Measurements from ENCODE around the gene H1-8. TPM values are rescaled to one million over a fixed set of nuclear protein-coding genes. Genes with fewer than 3 reads are reported as not detected.

H1-8 gene
- total and polyA plus RNA-seq, 2 experiments from 2014 or later = not detected

DNA sequence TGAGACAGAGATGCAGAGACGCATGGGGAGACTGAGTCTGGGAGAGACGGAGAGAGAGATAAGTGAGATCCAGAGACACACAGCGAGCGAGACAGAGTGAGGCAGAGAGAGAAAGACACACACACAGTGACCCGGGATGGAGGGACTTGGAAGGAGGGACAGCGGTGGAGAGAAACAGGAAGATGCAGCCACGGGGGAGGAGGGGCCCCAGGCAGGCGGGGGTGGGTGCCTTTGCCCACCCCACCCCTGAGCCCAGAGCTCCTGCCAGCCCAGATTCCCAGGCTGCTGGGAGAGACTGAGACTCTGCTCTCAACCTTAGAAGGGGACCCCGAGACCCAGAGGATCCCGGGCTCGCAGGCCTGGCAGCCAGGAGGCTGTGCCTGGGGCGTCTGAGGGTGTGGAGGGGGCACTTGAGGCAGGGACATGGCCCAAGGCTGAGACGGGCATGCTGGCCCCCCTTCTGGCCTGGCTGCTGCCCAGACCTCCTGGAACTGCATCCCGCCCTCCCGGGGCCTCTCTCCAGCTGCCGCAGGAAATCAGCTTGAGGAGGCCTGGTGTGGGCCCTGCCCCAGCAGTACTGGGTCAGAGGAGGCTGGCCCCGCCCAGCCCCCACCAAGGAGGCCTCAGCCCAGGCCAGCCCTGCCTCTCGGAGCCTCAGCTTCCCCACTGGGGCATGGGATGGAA, 18.1 kb downstream of the H1-8 start:
- Histone ChIP-seq H2AFZ (peak overlapping the region; percentile 26), H3K79me2 (peaks cover 6% of the 10 kb centered on the region), H3K4me1 (ENCODE audit: insufficient read depth) (peaks cover 47% of the 10 kb centered on the region), H3K4me2 (peak overlapping the region; percentile 68), H3K27me3 (no peaks in the 10 kb centered on the region), H3K27ac (peak overlapping the region; percentile 96), H3K9me3 (ENCODE audit: low read depth) (no peaks in the 10 kb centered on the region), H3K9me2 (replicated peaks; ENCODE audit: insufficient read depth) (no peaks in the 10 kb centered on the region), H3K4me3 (no peak overlapping the region), H3K36me3 (replicated peaks; ENCODE audit: insufficient read depth, low read depth) (no peaks in the 10 kb centered on the region), H4K20me1 (ENCODE audit: insufficient read depth, poor library complexity, severe bottlenecking) (no peaks in the 10 kb centered on the region)
- DNase-seq (ENCODE audit: low spot score) = peak; percentile 83
- TF ChIP-seq, protein P1, sequence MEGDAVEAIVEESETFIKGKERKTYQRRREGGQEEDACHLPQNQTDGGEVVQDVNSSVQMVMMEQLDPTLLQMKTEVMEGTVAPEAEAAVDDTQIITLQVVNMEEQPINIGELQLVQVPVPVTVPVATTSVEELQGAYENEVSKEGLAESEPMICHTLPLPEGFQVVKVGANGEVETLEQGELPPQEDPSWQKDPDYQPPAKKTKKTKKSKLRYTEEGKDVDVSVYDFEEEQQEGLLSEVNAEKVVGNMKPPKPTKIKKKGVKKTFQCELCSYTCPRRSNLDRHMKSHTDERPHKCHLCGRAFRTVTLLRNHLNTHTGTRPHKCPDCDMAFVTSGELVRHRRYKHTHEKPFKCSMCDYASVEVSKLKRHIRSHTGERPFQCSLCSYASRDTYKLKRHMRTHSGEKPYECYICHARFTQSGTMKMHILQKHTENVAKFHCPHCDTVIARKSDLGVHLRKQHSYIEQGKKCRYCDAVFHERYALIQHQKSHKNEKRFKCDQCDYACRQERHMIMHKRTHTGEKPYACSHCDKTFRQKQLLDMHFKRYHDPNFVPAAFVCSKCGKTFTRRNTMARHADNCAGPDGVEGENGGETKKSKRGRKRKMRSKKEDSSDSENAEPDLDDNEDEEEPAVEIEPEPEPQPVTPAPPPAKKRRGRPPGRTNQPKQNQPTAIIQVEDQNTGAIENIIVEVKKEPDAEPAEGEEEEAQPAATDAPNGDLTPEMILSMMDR (IDR thresholded peaks at IDR 0.05; ENCODE audit: poor library complexity) = no peak
- TF ChIP-seq EZH2 (IDR thresholded peaks at IDR 0.05; ENCODE audit: borderline replicate concordance) = no peak
- TF ChIP-seq EZH2phosphoT487 (IDR thresholded peaks at IDR 0.05; ENCODE audit: low read depth, severe bottlenecking, unreplicated experiment) = no peak
- WGBS (ENCODE audit: low lambda C conversion rate, missing lambda C conversion rate) = 44% methylated on average over 16 of the region's 18 CpGs

DNA sequence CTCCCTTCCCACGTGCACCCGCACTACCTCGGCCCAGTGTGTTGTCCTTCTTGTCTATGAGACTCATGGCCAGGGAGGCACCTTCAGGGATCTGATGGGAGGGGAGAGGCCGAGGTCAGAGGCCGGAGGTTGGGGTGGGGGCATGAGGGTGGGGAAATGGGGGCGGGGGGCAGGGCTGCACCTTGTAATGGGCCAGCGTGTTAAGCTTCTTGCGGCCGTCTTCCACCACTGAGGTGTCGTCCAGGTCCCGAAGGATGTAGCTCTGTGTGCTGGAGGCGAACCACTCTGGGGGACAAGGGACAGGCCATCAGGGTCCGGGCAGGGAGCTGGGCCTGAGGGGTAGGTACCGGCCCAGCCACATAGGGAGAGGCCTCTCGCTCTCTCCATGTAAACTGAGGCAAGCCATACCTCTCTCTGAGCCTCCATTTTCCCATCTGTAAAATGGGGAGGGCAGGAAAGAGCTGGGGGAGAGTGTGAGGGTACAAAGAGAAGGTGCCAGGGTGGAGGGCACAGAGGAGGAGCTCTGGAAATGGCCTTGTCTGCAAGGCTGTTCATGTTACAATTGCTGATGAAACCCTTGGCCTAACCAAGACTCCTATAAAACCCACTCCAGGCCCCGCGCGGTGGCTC, 18.8 kb downstream of the H1-8 start:
- peaks cover 47% of the 10 kb centered on the region for H3K4me1 ChIP-seq (ENCODE audit: insufficient read depth)
- no peaks in the 10 kb centered on the region for H3K9me3 ChIP-seq (ENCODE audit: low read depth)
- H3K9me2 ChIP-seq (replicated peaks; ENCODE audit: insufficient read depth) = no peaks in the 10 kb centered on the region
- H3K4me3 ChIP-seq = no peak overlapping the region
- H3K27me3 ChIP-seq = no peaks in the 10 kb centered on the region
- H3K79me2 ChIP-seq = peaks cover 6% of the 10 kb centered on the region
- H3K4me2 ChIP-seq = peak overlapping the region; percentile 68
- TF ChIP-seq, protein P1 (IDR thresholded peaks at IDR 0.05; ENCODE audit: poor library complexity) = no peak
- no peak for TF ChIP-seq EZH2phosphoT487 (IDR thresholded peaks at IDR 0.05; ENCODE audit: low read depth, severe bottlenecking, unreplicated experiment)
- 94% methylated on average over 16 of the region's 18 CpGs for WGBS (ENCODE audit: low lambda C conversion rate, missing lambda C conversion rate)
- no peak for DNase-seq (ENCODE audit: low spot score)
- H2AFZ ChIP-seq = no peak overlapping the region
- H3K36me3 ChIP-seq (replicated peaks; ENCODE audit: insufficient read depth, low read depth) = no peaks in the 10 kb centered on the region
- H4K20me1 ChIP-seq (ENCODE audit: insufficient read depth, poor library complexity, severe bottlenecking) = no peaks in the 10 kb centered on the region
- peak overlapping the region; percentile 96 for H3K27ac ChIP-seq

DNA sequence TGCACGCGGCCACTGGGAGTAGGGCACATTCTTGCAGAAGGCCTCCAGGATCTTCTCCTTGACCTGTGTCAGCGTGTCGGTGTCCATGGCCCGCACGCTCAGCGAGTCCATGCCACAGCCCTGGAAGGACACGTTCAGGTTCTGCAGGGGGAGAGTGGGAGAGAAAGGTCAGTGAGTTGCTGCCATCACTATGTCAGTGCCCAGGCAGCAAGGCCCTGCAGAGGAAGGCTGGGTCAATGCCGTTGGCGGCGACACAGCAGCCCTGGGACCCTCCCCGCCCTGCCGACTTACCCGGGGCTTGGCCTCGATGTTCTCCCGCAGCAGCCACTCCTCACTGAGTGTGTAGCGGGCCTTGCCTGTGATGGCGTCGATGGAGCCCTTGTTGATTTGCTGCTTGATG, 19.8 kb downstream of the H1-8 start:
- no peak for TF ChIP-seq EZH2phosphoT487 (IDR thresholded peaks at IDR 0.05; ENCODE audit: low read depth, severe bottlenecking, unreplicated experiment)
- no peak for TF ChIP-seq EZH2 (IDR thresholded peaks at IDR 0.05; ENCODE audit: borderline replicate concordance)
- TF ChIP-seq, protein P1 (IDR thresholded peaks at IDR 0.05; ENCODE audit: poor library complexity) = no peak
- Histone ChIP-seq H3K27ac (no peak overlapping the region), H3K79me2 (peaks cover 6% of the 10 kb centered on the region), H3K36me3 (replicated peaks; ENCODE audit: insufficient read depth, low read depth) (no peaks in the 10 kb centered on the region), H3K9me3 (ENCODE audit: low read depth) (no peaks in the 10 kb centered on the region), H3K4me2 (no peak overlapping the region), H2AFZ (no peak overlapping the region), H3K27me3 (no peaks in the 10 kb centered on the region), H3K4me1 (ENCODE audit: insufficient read depth) (peaks cover 41% of the 10 kb centered on the region), H3K4me3 (no peak overlapping the region), H4K20me1 (ENCODE audit: insufficient read depth, poor library complexity, severe bottlenecking) (no peaks in the 10 kb centered on the region), H3K9me2 (replicated peaks; ENCODE audit: insufficient read depth) (no peaks in the 10 kb centered on the region)
- WGBS (ENCODE audit: low lambda C conversion rate, missing lambda C conversion rate) = 96% methylated on average over 19 of the region's 19 CpGs
- DNase-seq (ENCODE audit: low spot score) = no peak

All from hepatocyte (in vitro differentiated cells).